ENCODE results near the gene NRG2.
A peak's percentile ranks its signal among the peaks of the same experiment; 100 is the strongest.

NRG2 gene

GRCh38 chr5:139882961-139883539, 160.0 kb downstream of the NRG2 start:
- peak; percentile 21 for DNase-seq
- no peak for TF ChIP-seq CTCF (IDR thresholded peaks at IDR 0.05; ENCODE audit: low read depth, low read length)
- Histone ChIP-seq H3K27me3 (ENCODE audit: insufficient read depth, low read depth, severe bottlenecking) (no peaks in the 10 kb centered on the region), H3K36me3 (peaks cover 2% of the 10 kb centered on the region; the same call in 1 of the 2 replicates), H3K9me3 (ENCODE audit: severe bottlenecking) (no peaks in the 10 kb centered on the region), H3K27ac (no peak overlapping the region), H3K4me3 (ENCODE audit: low read depth, low read length) (no peak overlapping the region)

GRCh38 chr5:139882316-139882715, 160.8 kb downstream of the NRG2 start:
- Histone ChIP-seq H3K27ac (no peak overlapping the region), H3K27me3 (ENCODE audit: insufficient read depth, low read depth, severe bottlenecking) (no peaks in the 10 kb centered on the region), H3K4me3 (ENCODE audit: low read depth, low read length) (no peak overlapping the region), H3K36me3 (peaks cover 2% of the 10 kb centered on the region; the same call in 1 of the 2 replicates), H3K9me3 (ENCODE audit: severe bottlenecking) (no peaks in the 10 kb centered on the region)
- no peak for DNase-seq
- no peak for TF ChIP-seq CTCF (IDR thresholded peaks at IDR 0.05; ENCODE audit: low read depth, low read length)

GRCh38 chr5:139881143-139881733, 161.9 kb downstream of the NRG2 start:
- H3K27me3 ChIP-seq (ENCODE audit: insufficient read depth, low read depth, severe bottlenecking) = no peaks in the 10 kb centered on the region
- H3K9me3 ChIP-seq (ENCODE audit: severe bottlenecking) = no peaks in the 10 kb centered on the region
- TF ChIP-seq CTCF (IDR thresholded peaks at IDR 0.05; ENCODE audit: low read depth, low read length) = no peak
- H3K36me3 ChIP-seq = peaks cover 2% of the 10 kb centered on the region; the same call in 1 of the 2 replicates
- DNase-seq = no peak
- H3K4me3 ChIP-seq (ENCODE audit: low read depth, low read length) = no peak overlapping the region
- H3K27ac ChIP-seq = no peak overlapping the region

GRCh38 chr5:139880416-139881142, 162.5 kb downstream of the NRG2 start:
- Histone ChIP-seq H3K9me3 (ENCODE audit: severe bottlenecking) (peaks cover 4% of the 10 kb centered on the region), H3K4me3 (ENCODE audit: low read depth, low read length) (no peak overlapping the region), H3K27me3 (ENCODE audit: insufficient read depth, low read depth, severe bottlenecking) (no peaks in the 10 kb centered on the region), H3K36me3 (peaks cover 2% of the 10 kb centered on the region; the same call in 1 of the 2 replicates), H3K27ac (no peak overlapping the region)
- no peak for TF ChIP-seq CTCF (IDR thresholded peaks at IDR 0.05; ENCODE audit: low read depth, low read length)
- no peak for DNase-seq

- H3K27ac ChIP-seq = no peak overlapping the region
Measured at GRCh38 chr5:139878093-139878492, 165.0 kb downstream of the NRG2 start.

More at GRCh38 chr5:139878093-139878492, 165.0 kb downstream of the NRG2 start:
- DNase-seq = no peak
- no peak for TF ChIP-seq CTCF (IDR thresholded peaks at IDR 0.05; ENCODE audit: low read depth, low read length)
- Histone ChIP-seq H3K9me3 (ENCODE audit: severe bottlenecking) (peaks cover 4% of the 10 kb centered on the region), H3K4me3 (ENCODE audit: low read depth, low read length) (no peak overlapping the region), H3K27me3 (ENCODE audit: insufficient read depth, low read depth, severe bottlenecking) (no peaks in the 10 kb centered on the region), H3K36me3 (peaks cover 2% of the 10 kb centered on the region; the same call in 1 of the 2 replicates)

All from WERI-Rb-1 (cell line).